ENCODE measurements around the gene GTF2H2C.
"Not testable (repeated sequence)": the region's sequence is repeated elsewhere in the genome, so short reads cannot be mapped to it uniquely, and the experiment has no call there.

DNA sequence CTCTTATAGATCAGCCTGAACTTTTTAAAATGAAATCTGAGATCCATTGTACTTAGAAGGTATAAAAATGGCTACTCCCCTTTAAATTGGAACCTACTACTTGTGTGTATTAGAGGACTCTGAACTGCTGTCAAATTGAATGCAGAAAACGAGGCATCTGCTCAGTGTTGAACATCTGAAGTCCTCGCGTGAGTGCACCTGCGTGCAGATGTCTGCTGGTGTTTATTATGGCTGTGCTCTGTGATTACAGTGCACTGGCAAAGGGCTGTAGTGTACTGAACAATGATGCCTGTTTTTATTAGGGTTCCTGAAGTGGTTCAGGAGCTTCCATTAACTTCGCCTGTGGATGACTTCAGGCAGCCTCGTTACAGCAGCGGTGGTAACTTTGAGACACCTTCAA, 15.4 kb upstream of the GTF2H2C start:
- not testable (repeated sequence) for TF ChIP-seq CTCF, POLR2A (IDR thresholded peaks at IDR 0.05)

Data from lower leg skin (tissue), 3 donors.